Measurements from ENCODE around the gene SPATS2. TPM values are rescaled to one million over a fixed set of nuclear protein-coding genes. Genes with fewer than 3 reads are reported as not detected.

Gene SPATS2
- total and polyA plus RNA-seq, 7 donors = 6.9 to 32.1 (median 11.7) TPM

- 64 to 77% methylated on average over 6 of the region's 6 CpGs for WGBS, 2 donors
- no peak for TF ChIP-seq POLR2AphosphoS5 (IDR thresholded peaks at IDR 0.05)
- TF ChIP-seq POLR2A (IDR thresholded peaks at IDR 0.05) = no peak
- TF ChIP-seq EP300 (IDR thresholded peaks at IDR 0.05) = no peak
- TF ChIP-seq, protein P1, sequence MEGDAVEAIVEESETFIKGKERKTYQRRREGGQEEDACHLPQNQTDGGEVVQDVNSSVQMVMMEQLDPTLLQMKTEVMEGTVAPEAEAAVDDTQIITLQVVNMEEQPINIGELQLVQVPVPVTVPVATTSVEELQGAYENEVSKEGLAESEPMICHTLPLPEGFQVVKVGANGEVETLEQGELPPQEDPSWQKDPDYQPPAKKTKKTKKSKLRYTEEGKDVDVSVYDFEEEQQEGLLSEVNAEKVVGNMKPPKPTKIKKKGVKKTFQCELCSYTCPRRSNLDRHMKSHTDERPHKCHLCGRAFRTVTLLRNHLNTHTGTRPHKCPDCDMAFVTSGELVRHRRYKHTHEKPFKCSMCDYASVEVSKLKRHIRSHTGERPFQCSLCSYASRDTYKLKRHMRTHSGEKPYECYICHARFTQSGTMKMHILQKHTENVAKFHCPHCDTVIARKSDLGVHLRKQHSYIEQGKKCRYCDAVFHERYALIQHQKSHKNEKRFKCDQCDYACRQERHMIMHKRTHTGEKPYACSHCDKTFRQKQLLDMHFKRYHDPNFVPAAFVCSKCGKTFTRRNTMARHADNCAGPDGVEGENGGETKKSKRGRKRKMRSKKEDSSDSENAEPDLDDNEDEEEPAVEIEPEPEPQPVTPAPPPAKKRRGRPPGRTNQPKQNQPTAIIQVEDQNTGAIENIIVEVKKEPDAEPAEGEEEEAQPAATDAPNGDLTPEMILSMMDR (IDR thresholded peaks at IDR 0.05) = no peak
- H3K9me3 ChIP-seq = no peaks in the 10 kb centered on the region
Observed at GRCh38 chr12:49482095-49483051, 115.1 kb downstream of the SPATS2 start.

DNA sequence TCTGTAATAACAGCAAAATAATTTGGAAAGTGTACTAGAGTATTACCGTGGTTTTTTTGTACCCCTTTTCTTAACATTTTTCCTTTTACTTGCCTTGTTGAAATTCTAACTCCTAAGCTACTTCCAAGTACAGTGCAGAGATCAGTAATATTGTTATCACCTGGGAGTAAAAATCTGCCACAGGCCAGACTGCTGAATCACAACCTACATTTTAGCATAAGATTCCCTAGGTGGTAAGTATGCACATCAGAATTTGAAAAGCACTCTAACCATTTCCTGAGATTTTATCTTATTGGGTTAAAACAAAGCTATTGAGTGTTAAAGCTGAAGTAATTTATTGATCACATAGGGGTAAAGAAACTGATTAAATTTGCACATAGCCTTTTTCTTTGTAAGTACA is 116.4 kb downstream of the SPATS2 start:
- Histone ChIP-seq H3K4me3 (no peak overlapping the region), H3K4me1 (no peaks in the 10 kb centered on the region), H3K27me3 (no peaks in the 10 kb centered on the region), H3K27ac (no peak overlapping the region), H3K9me3 (no peaks in the 10 kb centered on the region), H3K36me3 (peaks cover 0 to 11% (median 0%) of the 10 kb centered on the region in 4 donors)
- intact Hi-C loops (cut with DNase I) = no loop called here
- WGBS, 2 donors = 88 to 93% methylated on average over 1 of the region's 1 CpG
- TF ChIP-seq EP300 (IDR thresholded peaks at IDR 0.05) = no peak
- no peak for TF ChIP-seq POLR2A (IDR thresholded peaks at IDR 0.05)
- TF ChIP-seq, protein P1 (IDR thresholded peaks at IDR 0.05) = no peak
- TF ChIP-seq POLR2AphosphoS5 (IDR thresholded peaks at IDR 0.05) = no peak
- DNase-seq = no peak

More at GRCh38 chr12:49482095-49483051, 115.1 kb downstream of the SPATS2 start:
- no peak for DNase-seq
- H3K36me3 ChIP-seq = peaks cover 0 to 11% (median 0%) of the 10 kb centered on the region in 4 donors
- intact Hi-C loops (cut with DNase I) = no loop called here
- H3K4me3 ChIP-seq = no peak overlapping the region
- H3K27me3 ChIP-seq = no peaks in the 10 kb centered on the region
- H3K4me1 ChIP-seq = no peaks in the 10 kb centered on the region
- no peak overlapping the region for H3K27ac ChIP-seq

GRCh38 chr12:49487605-49488004 is 120.3 kb downstream of the SPATS2 start:
- TF ChIP-seq, protein P1 (IDR thresholded peaks at IDR 0.05) = no peak
- TF ChIP-seq POLR2AphosphoS5 (IDR thresholded peaks at IDR 0.05) = no peak
- TF ChIP-seq POLR2A (IDR thresholded peaks at IDR 0.05) = no peak
- TF ChIP-seq EP300 (IDR thresholded peaks at IDR 0.05) = no peak
- H3K4me3 ChIP-seq = no peak overlapping the region
- WGBS, 2 donors = 96 to 99% methylated on average over 2 of the region's 2 CpGs
- intact Hi-C loops (cut with DNase I) = no loop called here
- H3K27ac ChIP-seq = no peak overlapping the region
- H3K4me1 ChIP-seq = peaks cover 0 to 17% (median 11%) of the 10 kb centered on the region in 4 donors
- peaks cover 0 to 14% (median 0%) of the 10 kb centered on the region in 4 donors for H3K36me3 ChIP-seq
- H3K27me3 ChIP-seq = no peaks in the 10 kb centered on the region
- no peaks in the 10 kb centered on the region for H3K9me3 ChIP-seq
- DNase-seq = no peak

GRCh38 chr12:49489154-49489553 is 121.9 kb downstream of the SPATS2 start:
- H3K27ac ChIP-seq = no peak overlapping the region

More at GRCh38 chr12:49489154-49489553, 121.9 kb downstream of the SPATS2 start:
- H3K4me3 ChIP-seq = no peak overlapping the region
- H3K4me1 ChIP-seq = peaks cover 0 to 18% (median 11%) of the 10 kb centered on the region in 4 donors
- H3K36me3 ChIP-seq = peaks cover 0 to 14% (median 0%) of the 10 kb centered on the region in 4 donors
- intact Hi-C loops (cut with DNase I) = no loop called here
- H3K9me3 ChIP-seq = no peaks in the 10 kb centered on the region
- WGBS, 2 donors = 97 to 98% methylated on average over 3 of the region's 3 CpGs
- no peak for DNase-seq
- no peak for TF ChIP-seq EP300 (IDR thresholded peaks at IDR 0.05)
- no peak for TF ChIP-seq POLR2A (IDR thresholded peaks at IDR 0.05)
- TF ChIP-seq POLR2AphosphoS5 (IDR thresholded peaks at IDR 0.05) = no peak
- TF ChIP-seq, protein P1 (IDR thresholded peaks at IDR 0.05) = no peak
- H3K27me3 ChIP-seq = no peaks in the 10 kb centered on the region

All from sigmoid colon (tissue), 7 donors.